HepG2 (cell line): ENCODE measurements around the gene SURF6. TPM values are rescaled to one million over a fixed set of nuclear protein-coding genes. Genes with fewer than 3 reads are reported as not detected.
A peak's percentile ranks its signal among the peaks of the same experiment; 100 is the strongest.

Experiments
- BCL6 ChIP-seq: IDR thresholded peaks from 2 replicates; pipeline ENCODE4 v1.6.1; 2016; ENCODE audit warnings: missing genetic modification reagents, missing compliant biosample characterization
- CAMTA2 ChIP-seq: sonication (generic); formaldehyde crosslinking; IDR thresholded peaks from 2 replicates; pipeline ENCODE4 v1.4.0; 2020; ENCODE audit warnings: mild to moderate bottlenecking, missing genetic modification reagents, borderline replicate concordance
- FOXP1 ChIP-seq, 2 experiments: fragments of 450-650 bp in 1 of 2; IDR thresholded peaks; 2 replicates each; pipeline ENCODE4 v1.6.1; 2017 to 2018; ENCODE audit warnings: antibody characterized with exemption in 1 of 2
- HNF1B ChIP-seq: sonication (generic); formaldehyde crosslinking; IDR thresholded peaks from 2 replicates; pipeline ENCODE4 v1.5.1; 2020; ENCODE audit warnings: mild to moderate bottlenecking, moderate library complexity, missing genetic modification reagents
- HNRNPH1 ChIP-seq: fragments of 200-400 bp; formaldehyde crosslinking; optimal IDR thresholded peaks from 2 replicates; pipeline ENCODE3; 2017; ENCODE audit warnings: mild to moderate bottlenecking, low read depth, low read length
- HOXA7 ChIP-seq: sonication (generic); formaldehyde crosslinking; IDR thresholded peaks from 2 replicates; pipeline ENCODE4 v1.8.1; 2022; ENCODE audit warnings: mild to moderate bottlenecking, missing genetic modification reagents, moderate library complexity
- PHF8 ChIP-seq: sonication (generic); formaldehyde crosslinking; IDR thresholded peaks from 2 replicates; pipeline ENCODE4 v1.5.0; 2020; ENCODE audit warnings: missing genetic modification reagents
- SP5 ChIP-seq: IDR thresholded peaks from 2 replicates; pipeline ENCODE4 v1.6.1; 2016; ENCODE audit warnings: low read depth, borderline replicate concordance
- TRAFD1 ChIP-seq: sonication (generic); formaldehyde crosslinking; IDR thresholded peaks from 2 replicates; pipeline ENCODE4 v1.5.1; 2020; ENCODE audit warnings: missing genetic modification reagents, mild to moderate bottlenecking, borderline replicate concordance
- ZBTB38 ChIP-seq: sonication (generic); formaldehyde crosslinking; IDR thresholded peaks from 2 replicates; pipeline ENCODE4 v1.5.1; 2020; ENCODE audit warnings: mild to moderate bottlenecking, missing genetic modification reagents
- ZNF10 ChIP-seq: sonication (generic); formaldehyde crosslinking; IDR thresholded peaks from 2 replicates; pipeline ENCODE4 v1.4.0; 2020; ENCODE audit warnings: mild to moderate bottlenecking, low read depth, missing genetic modification reagents, borderline replicate concordance
- ZNF143 ChIP-seq: sonication (generic); formaldehyde crosslinking; IDR thresholded peaks from 2 replicates; pipeline ENCODE4 v1.4.0; 2020; ENCODE audit warnings: missing genetic modification reagents
- ZNF280B ChIP-seq: sonication (generic); formaldehyde crosslinking; IDR thresholded peaks from 2 replicates; pipeline ENCODE4 v1.5.0; 2020; ENCODE audit warnings: missing genetic modification reagents, mild to moderate bottlenecking, borderline replicate concordance
- ZNF317 ChIP-seq: sonication (generic); formaldehyde crosslinking; IDR thresholded peaks from 2 replicates; pipeline ENCODE4 v1.5.0; 2020; ENCODE audit warnings: mild to moderate bottlenecking, missing genetic modification reagents
- ZNF552 ChIP-seq: sonication (generic); formaldehyde crosslinking; IDR thresholded peaks from 2 replicates; pipeline ENCODE4 v1.9.0; 2022; ENCODE audit warnings: missing genetic modification reagents, mild to moderate bottlenecking, borderline replicate concordance
- ZNF7 ChIP-seq: IDR thresholded peaks from 2 replicates; pipeline ENCODE4 v1.6.1; 2016; ENCODE audit warnings: missing biosample characterization, missing genetic modification reagents
- ZNF720 ChIP-seq: sonication (generic); formaldehyde crosslinking; IDR thresholded peaks from 2 replicates; pipeline ENCODE4 v1.4.0; 2020; ENCODE audit warnings: missing genetic modification reagents
- ZSCAN22 ChIP-seq: sonication (generic); formaldehyde crosslinking; IDR thresholded peaks from 2 replicates; pipeline ENCODE4 v1.4.0; 2020; ENCODE audit warnings: mild to moderate bottlenecking, missing genetic modification reagents
- polyA plus RNA-seq, 8 experiments: library from polyadenylated mRNA; depleted of rRNA in 3 of 8; stranded (reverse) in 7 of 8; unstranded in 1 of 8; fragments of >200 nt; fragmentation: Illumina TruSeq in 4 of 8; extraction: Trizol in 4 of 8; gene quantifications; 2 replicates each; pipeline versions ENCODE4 v1.2.1 to v1.2.3, GENCODE V29; 2011 to 2016; ENCODE audit warnings: low read depth in 4 of 8, missing spikeins in 1 of 8, mixed read lengths in 1 of 8; ENCODE audit not compliant: insufficient read depth in 1 of 8
- total RNA-seq, 5 experiments: library from RNA; depleted of rRNA; stranded (reverse); fragments of >200 nt; fragmentation: Illumina TruSeq; extraction: Trizol; gene quantifications; 2 replicates each; pipeline ENCODE4 v1.2.3, GENCODE V29; 2016; ENCODE audit warnings: low read depth in 1 of 5
- TF ChIP-seq, protein P1 (sequence below): fragments of 450-650 bp; IDR thresholded peaks from 2 replicates; pipeline ENCODE4 v1.6.1; 2016
- TF ChIP-seq, protein P2 (sequence below): sonication (generic); formaldehyde crosslinking; IDR thresholded peaks from 2 replicates; pipeline ENCODE4 v1.5.1; 2020; ENCODE audit warnings: missing genetic modification reagents, mild to moderate bottlenecking, borderline replicate concordance
- TF ChIP-seq, protein P3 (sequence below): sonication (generic); formaldehyde crosslinking; IDR thresholded peaks from 2 replicates; pipeline ENCODE4 v1.4.0; 2020; ENCODE audit warnings: missing genetic modification reagents

Gene SURF6
- total and polyA plus RNA-seq, 2 of the 13 experiments (the other 11 are each of a cell fraction or from before 2014, with no cell fraction given): 5.9 to 14.7 TPM

DNA sequence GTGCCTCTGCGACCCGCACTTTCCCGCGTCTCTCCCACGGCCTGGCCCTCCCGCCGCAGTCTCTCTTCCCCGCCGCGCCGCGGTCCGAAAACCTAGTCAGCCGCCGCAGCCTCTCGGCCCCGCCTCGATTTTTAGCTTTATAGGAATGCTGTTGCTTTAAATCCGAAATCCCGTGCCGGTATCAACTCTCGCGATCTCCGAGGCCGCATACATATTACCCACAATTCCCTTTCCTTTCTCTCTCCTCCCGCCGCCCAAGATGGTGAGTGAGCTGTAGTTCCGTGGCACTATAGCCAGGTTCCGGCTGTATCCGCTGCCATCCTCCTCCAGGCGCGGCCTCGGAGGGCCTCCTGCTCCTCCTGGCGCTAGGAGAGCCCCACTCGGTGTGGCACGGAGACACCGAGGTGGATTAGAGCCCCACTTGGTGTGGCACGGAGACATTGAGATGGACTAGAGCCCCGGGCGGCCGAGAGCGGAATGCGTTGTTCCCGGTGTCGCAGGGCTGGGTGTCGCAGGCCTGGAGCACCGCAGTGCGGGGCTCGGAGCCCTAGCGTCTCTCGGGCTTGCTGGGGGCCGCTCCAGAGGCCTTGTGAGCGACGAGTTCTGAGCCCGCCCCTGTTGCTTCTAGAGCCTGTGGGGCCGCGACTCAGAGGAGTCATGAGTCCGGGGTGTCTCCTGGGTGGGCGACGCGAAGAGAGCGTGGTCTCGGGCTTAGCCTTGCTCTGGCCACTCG lies 12.2 kb upstream of the SURF6 start, which contains the start of the genes MED22 and RPL7A (continued):
- peak; percentile 94; the same call in 1 of the 2 replicates for TF ChIP-seq TRAFD1 (CRISPR knock-in tag)
- TF ChIP-seq, protein P1, sequence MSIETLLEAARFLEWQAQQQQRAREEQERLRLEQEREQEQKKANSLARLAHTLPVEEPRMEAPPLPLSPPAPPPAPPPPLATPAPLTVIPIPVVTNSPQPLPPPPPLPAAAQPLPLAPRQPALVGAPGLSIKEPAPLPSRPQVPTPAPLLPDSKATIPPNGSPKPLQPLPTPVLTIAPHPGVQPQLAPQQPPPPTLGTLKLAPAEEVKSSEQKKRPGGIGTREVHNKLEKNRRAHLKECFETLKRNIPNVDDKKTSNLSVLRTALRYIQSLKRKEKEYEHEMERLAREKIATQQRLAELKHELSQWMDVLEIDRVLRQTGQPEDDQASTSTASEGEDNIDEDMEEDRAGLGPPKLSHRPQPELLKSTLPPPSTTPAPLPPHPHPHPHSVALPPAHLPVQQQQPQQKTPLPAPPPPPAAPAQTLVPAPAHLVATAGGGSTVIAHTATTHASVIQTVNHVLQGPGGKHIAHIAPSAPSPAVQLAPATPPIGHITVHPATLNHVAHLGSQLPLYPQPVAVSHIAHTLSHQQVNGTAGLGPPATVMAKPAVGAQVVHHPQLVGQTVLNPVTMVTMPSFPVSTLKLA: no peak
- no peak for TF ChIP-seq FOXP1 (IDR thresholded peaks at IDR 0.05)
- no peak for TF ChIP-seq FOXP1 (CRISPR knock-in tag; IDR thresholded peaks at IDR 0.05)
- no peak for TF ChIP-seq HNRNPH1
- no peak for TF ChIP-seq ZNF10 (CRISPR knock-in tag)
- TF ChIP-seq, protein P2, sequence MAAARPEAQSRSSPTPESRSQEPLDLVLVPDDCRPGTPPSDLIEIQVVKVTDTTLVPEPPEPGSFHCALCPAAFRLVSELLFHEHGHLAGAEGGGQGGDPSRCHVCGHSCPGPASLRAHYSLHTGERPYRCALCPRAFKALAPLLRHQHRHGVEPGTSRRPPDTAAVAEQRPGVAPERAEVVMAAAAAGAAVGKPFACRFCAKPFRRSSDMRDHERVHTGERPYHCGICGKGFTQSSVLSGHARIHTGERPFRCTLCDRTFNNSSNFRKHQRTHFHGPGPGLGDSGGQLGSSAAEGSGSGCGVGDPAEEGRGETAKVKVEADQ (CRISPR knock-in tag): peak; percentile 54; the same call in 1 of the 2 replicates
- no peak for TF ChIP-seq ZNF720 (CRISPR knock-in tag)
- TF ChIP-seq, protein P3, sequence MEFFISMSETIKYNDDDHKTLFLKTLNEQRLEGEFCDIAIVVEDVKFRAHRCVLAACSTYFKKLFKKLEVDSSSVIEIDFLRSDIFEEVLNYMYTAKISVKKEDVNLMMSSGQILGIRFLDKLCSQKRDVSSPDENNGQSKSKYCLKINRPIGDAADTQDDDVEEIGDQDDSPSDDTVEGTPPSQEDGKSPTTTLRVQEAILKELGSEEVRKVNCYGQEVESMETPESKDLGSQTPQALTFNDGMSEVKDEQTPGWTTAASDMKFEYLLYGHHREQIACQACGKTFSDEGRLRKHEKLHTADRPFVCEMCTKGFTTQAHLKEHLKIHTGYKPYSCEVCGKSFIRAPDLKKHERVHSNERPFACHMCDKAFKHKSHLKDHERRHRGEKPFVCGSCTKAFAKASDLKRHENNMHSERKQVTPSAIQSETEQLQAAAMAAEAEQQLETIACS (CRISPR knock-in tag): no peak
- TF ChIP-seq ZSCAN22: no peak
- peak; percentile 53; the same call in 1 of the 2 replicates for TF ChIP-seq ZBTB38 (CRISPR knock-in tag)
- TF ChIP-seq CAMTA2 (CRISPR knock-in tag): peak; percentile 91
- TF ChIP-seq BCL6 (CRISPR knock-in tag): peak; percentile 52; the same call in 1 of the 2 replicates
- no peak for TF ChIP-seq ZNF280B (CRISPR knock-in tag)
- TF ChIP-seq ZNF143 (CRISPR knock-in tag): peak; percentile 91
- no peak for TF ChIP-seq ZNF7 (CRISPR knock-in tag)
- TF ChIP-seq SP5 (CRISPR knock-in tag): 0 out of 2 replicates have a peak, but pooled peaks have one; percentile 34
- peak; percentile 71 for TF ChIP-seq PHF8 (CRISPR knock-in tag)
- 0 out of 2 replicates have a peak, but pooled peaks have one; percentile 51 for TF ChIP-seq HOXA7
- no peak; the same call in 1 of the 2 replicates for TF ChIP-seq HNF1B (CRISPR knock-in tag)
- peak; percentile 64; the same call in 1 of the 2 replicates for TF ChIP-seq ZNF317 (CRISPR knock-in tag)
- TF ChIP-seq ZNF552 (CRISPR knock-in tag): no peak
